Stimulated activated CD8-positive, alpha-beta memory T cell treated with anti-CD3 and anti-CD28 coated beads, Interleukin-15, amount 100 ng/mL, for 4 hours (primary cell): ENCODE data around the gene TACC3.

ENCODE experiments used
- DNase-seq, 2 donors: peaks; one replicate each; pipeline ENCODE4 v3.0.0-alpha.2; 2020; ENCODE audit warnings: low read depth in 2 of 2

The TACC3 gene

GRCh38 chr4:1775731-1776500 lies 54.6 kb downstream of the TACC3 start:
- DNase-seq = no peak

DNA sequence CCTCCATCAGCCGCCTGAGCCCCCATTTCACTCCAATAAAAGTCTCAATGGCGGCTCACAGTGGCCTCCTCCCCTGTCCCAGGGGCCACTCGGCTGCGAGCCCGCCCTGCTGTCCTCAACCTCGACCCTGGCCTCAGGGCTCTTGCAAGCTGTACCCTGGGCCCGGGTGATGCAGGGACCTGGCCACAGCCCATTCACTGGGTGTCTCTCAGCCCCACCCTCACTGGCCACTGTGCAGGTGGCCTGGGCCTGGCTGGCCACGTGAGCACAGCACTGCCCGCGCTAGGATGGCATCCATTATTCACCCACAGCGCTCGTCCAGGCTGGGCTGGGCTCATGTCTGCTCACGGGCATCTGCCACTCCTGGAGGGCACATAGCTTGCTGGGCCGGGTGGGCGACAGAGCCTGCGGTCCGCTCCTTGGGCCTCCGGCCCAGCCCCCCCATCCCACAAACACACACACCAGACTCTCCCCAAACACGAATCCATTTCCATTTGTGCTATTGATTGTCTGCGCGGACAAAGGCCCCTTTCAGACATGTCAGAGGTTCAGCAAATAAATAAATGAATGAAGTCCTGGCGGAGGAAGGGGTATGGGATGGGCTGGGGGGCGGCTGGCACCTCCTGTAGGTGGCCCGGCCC lies 55.3 kb downstream of the TACC3 start:
- no peak for DNase-seq

- DNase-seq = no peak
Observed at GRCh38 chr4:1777822-1778641, 56.7 kb downstream of the TACC3 start.

GRCh38 chr4:1778642-1779392 lies 57.5 kb downstream of the TACC3 start:
- DNase-seq = no peak

- DNase-seq = no peak
Observed at GRCh38 chr4:1779588-1780382, 58.5 kb downstream of the TACC3 start.

DNA sequence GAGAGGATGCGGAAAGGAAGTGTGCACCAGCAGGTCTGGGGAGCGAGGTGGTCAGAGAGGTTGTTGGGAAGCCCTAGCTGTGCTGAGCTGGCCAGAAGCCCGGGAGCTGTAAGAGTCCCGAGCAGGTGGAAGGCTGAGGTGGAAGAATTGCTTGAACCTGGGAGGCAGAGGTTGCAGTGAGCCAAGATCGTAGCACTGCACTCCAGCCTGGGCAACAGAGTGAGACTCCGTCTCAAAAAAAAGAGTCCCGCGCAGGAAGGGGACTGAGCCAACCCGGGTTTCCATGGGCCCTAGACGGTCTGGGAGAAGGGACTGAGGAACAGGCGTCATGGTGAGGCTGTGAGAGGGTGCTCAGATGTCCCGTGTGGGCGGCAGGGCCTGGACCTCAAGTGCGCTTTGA lies 59.1 kb downstream of the TACC3 start:
- DNase-seq = no peak

- no peak for DNase-seq
Observed at GRCh38 chr4:1783015-1783414, 61.7 kb downstream of the TACC3 start.

DNA sequence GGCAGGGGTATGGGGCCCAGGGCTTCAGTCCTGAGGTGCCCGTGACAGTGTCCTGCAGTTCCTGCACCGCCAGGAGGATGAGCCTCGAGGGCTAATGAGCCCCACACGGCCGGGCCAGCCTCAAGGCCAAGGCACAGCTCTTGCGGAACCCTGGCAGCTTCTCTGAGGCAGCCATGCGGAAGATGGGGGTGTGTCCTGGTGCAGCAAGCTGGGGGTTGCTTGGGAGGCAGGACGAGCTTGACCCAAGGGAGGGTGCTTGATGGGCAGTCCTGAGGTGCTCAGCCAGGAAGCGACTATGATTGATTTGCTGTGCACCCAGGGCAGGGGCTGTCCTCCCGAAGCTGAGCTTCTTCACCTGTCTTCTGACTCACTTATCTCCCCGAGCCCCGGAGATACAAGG lies 62.6 kb downstream of the TACC3 start:
- no peak for DNase-seq

DNA sequence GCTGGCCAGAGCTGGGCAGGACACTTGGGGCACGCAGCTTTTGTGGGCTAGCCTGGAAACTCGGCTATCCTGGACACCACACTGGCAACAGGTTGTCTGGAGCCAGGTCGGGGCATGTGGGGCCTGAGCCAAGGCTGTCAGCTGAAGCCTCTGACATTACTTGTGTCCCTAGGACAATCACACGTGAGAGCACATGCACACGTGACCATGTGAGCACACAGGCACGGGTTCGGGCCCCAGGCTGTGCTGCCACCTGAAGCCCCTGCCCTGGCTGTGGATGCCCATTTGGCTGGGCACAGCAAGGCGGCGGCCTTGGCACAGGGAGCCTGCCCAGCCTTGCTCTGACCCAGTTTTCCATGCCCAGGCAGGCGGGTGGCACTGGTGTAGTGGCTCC lies 63.1 kb downstream of the TACC3 start:
- no peak for DNase-seq

GRCh38 chr4:1784789-1785591 lies 63.7 kb downstream of the TACC3 start:
- no peak for DNase-seq

DNA sequence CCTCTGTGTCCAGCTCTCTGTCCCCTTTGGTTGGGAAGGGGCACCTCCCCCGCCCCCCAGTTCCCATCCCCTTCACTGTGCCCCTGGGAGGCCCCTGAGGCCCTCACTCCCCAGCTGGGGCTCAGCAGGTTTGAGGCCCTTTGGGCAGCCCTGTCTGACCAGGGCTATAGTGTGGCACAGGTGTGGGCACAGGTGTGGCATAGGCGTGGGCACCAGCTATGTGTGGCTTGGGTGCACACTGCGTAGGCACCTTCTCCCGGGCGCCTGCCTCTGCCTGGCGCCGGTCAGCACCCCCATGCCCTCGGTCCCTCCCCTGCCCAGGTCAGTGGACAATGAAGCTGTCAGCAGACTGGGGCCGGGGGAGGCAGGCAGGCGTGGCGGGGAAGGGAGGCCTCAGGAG lies 64.3 kb downstream of the TACC3 start:
- DNase-seq = no peak

DNA sequence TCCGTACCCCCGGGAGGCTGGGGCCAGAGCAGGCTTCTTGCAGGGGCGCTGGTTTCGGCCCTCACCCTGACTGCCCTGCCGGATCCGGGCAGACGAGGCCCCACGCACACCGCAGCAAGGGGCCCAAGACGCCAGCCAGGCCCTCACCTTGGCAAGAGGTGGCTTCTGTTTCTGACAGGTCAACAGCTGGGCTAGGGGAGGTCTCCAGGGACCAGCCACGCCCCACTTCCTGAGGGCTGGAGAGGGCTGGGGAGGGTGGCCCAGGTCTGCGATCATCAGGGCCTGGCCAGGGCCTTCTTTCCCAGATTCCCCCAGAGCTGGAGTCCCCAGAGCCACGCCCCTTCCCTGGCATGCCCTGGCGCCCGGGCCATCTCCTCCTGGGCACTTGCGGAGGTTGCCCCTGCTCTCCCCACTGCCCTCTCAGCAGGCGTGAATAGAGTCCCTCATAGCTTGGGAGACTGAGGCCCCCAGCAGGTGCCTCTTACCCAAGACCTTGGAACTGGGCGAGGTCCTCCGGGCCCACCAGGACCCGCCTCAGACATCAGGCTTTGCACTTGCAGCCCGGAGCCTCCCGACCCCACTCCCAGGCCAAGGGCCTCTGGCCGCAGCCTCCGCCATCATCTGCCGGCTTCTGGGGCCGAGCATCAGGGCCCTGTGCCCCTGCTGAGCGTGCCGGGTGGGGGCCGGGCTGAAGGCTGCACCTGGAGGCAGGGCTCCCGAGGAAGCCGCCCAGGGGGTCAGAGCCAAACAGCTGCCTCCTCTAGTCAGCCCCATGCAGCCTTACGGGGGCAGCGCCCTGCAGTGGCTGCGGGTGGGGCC lies 65.4 kb downstream of the TACC3 start:
- no peak for DNase-seq

GRCh38 chr4:1787411-1788077 lies 66.2 kb downstream of the TACC3 start:
- DNase-seq = no peak

DNA sequence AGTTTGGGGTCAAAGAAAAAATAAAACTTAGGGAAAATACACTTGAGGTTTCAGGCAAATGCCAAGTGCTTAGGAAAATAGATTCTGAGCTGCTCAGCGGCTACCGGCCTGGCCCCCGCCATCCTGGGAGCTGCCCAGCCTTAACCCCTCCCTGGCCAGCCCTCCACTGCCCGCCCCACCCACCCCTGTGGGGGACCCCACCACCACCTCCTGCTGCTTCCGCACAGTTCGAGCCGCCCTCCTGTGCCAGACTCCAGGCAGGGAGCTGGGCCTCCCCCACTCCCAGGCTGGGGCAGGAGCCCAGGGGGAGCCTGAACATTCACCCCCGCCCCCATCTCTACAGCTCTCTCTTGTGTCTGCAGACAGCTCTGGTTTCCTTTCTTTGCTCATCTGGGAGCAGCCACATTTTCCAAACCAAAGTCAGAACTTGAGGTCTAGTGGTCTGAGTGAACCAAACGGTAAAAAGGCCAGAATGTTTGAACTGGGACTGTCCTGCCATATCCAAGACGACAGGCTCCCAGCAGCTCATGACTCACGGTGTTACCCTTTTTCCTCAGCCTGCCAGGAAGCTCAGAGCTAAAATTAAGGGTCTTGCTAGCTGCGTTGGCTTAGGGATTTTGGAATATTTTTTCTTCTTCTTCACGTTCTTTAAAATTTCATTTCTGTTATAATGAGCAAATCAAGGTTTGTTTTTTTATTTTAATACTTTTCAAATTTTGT lies 67.1 kb downstream of the TACC3 start:
- no peak for DNase-seq

DNA sequence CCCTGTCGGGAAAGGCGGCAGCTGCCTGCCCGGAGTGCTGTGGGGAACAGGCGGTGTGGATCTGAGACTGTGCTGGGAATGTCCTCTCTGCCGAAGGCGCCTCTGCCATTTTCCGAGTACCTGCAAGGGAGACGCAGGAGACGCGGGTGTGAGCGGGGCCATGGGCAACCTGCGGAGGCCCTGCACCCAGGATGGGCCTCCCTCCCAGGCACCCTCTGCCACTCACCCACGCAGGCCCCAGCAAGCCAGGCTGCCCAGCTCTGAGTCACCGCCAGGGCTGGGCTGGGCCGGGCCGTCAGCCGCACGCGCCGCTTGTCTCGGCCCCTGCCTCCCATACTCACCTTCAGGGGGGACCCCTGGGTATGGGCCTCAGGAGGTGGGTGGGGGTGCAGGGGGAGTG lies 68.2 kb downstream of the TACC3 start:
- no peak for DNase-seq

GRCh38 chr4:1790005-1790404 lies 68.7 kb downstream of the TACC3 start:
- DNase-seq = no peak

DNA sequence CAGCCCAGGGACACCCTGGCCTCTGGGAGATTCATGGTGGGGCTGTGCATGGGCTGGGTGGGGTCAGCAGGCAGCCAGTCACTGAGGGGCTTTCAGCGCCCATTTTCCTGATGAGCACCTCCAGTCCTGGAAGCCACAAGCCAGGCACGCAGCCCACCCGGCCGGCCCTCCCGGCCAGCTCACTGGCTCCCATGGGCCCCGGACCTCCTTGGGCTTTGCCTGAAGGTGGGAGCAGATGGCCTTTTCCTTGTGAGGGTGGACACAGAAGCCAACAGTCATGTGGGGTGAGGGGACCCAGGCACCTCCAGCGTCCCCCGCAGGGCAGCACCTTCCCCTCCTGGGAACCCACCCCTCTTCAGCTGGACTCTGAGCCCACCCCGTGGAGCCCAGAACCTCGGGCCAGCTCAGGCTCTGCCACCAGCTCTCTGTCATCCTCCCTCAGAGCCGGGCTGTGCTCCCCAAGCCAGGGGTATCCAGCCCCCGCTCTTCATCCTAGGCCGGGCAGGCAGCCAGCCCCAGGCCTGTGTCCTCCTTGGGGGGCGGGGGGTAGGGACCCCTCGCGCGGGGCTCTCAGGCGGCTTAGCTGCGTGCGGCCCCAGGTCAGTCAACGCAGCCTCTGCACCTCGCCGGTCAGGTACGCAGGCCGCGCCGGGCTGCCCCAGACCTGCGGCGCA lies 71.0 kb downstream of the TACC3 start:
- DNase-seq = no peak
